Central memory CD8-positive, alpha-beta T cell (primary cell): ENCODE data around the gene GPR21.

Experiments
- ATAC-seq: fragments of 150-1000 bp; cut with Tn5 transposase; replicated peaks from 2 replicates; pipeline ENCODE4 v1.10.0; 2022; ENCODE audit warnings: mild to moderate bottlenecking, moderate FRiP score, moderate number of reproducible peaks; ENCODE audit not compliant: poor library complexity, severe bottlenecking; ENCODE audit errors: extremely low read depth
- DNase-seq, 2 donors: peaks; one replicate each; pipeline ENCODE4 v3.0.0; 2021; ENCODE audit warnings: low spot score in 2 of 2
- H3K27ac Mint-ChIP-seq: one replicate; pipeline ENCODE4 v1.8.0; 2022; ENCODE audit warnings: low read depth, mild to moderate bottlenecking, moderate library complexity, mixed read lengths
- H3K27me3 Mint-ChIP-seq: one replicate; pipeline ENCODE4 v1.8.0; 2022; ENCODE audit warnings: mixed read lengths
- H3K36me3 Mint-ChIP-seq: one replicate; pipeline ENCODE4 v1.8.0; 2022; ENCODE audit warnings: mild to moderate bottlenecking, moderate library complexity, mixed read lengths; ENCODE audit not compliant: insufficient read depth
- H3K4me1 Mint-ChIP-seq: one replicate; pipeline ENCODE4 v1.8.0; 2022; ENCODE audit warnings: mixed read lengths
- H3K4me3 Mint-ChIP-seq: one replicate; pipeline ENCODE4 v1.8.0; 2022; ENCODE audit warnings: mild to moderate bottlenecking, moderate library complexity, mixed read lengths
- H3K9me3 Mint-ChIP-seq: one replicate; pipeline ENCODE4 v1.8.0; 2022; ENCODE audit warnings: mixed read lengths

The GPR21 gene

GRCh38 chr9:123074628-123075027 is 41.2 kb downstream of the GPR21 start:
- no peak overlapping the region for H3K27ac Mint-ChIP-seq
- no peaks in the 10 kb centered on the region for H3K4me1 Mint-ChIP-seq
- peaks cover 18% of the 10 kb centered on the region for H3K36me3 Mint-ChIP-seq
- ATAC-seq: no peak
- no peaks in the 10 kb centered on the region for H3K9me3 Mint-ChIP-seq
- no peak for DNase-seq
- H3K27me3 Mint-ChIP-seq: no peaks in the 10 kb centered on the region
- H3K4me3 Mint-ChIP-seq: no peak overlapping the region

GRCh38 chr9:123080444-123080843 is 47.0 kb downstream of the GPR21 start:
- Mint-ChIP-seq H3K4me3 (no peak overlapping the region), H3K36me3 (peaks cover 32% of the 10 kb centered on the region), H3K27ac (no peak overlapping the region), H3K4me1 (no peaks in the 10 kb centered on the region), H3K9me3 (no peaks in the 10 kb centered on the region), H3K27me3 (no peaks in the 10 kb centered on the region)
- ATAC-seq (no peak), DNase-seq (no peak)

GRCh38 chr9:123081824-123082223 is 48.4 kb downstream of the GPR21 start:
- H3K9me3 Mint-ChIP-seq: no peaks in the 10 kb centered on the region
- no peak for ATAC-seq
- peaks cover 33% of the 10 kb centered on the region for H3K36me3 Mint-ChIP-seq
- H3K27ac Mint-ChIP-seq: no peak overlapping the region
- H3K27me3 Mint-ChIP-seq: no peaks in the 10 kb centered on the region
- H3K4me1 Mint-ChIP-seq: no peaks in the 10 kb centered on the region
- no peak overlapping the region for H3K4me3 Mint-ChIP-seq
- no peak for DNase-seq

GRCh38 chr9:123083680-123084079 is 50.2 kb downstream of the GPR21 start:
- no peak for ATAC-seq
- no peak for DNase-seq
- Mint-ChIP-seq H3K27me3 (no peaks in the 10 kb centered on the region), H3K36me3 (peaks cover 25% of the 10 kb centered on the region), H3K4me3 (no peak overlapping the region), H3K9me3 (no peaks in the 10 kb centered on the region), H3K4me1 (no peaks in the 10 kb centered on the region), H3K27ac (no peak overlapping the region)

- DNase-seq: no peak
- Mint-ChIP-seq H3K4me1 (no peaks in the 10 kb centered on the region), H3K9me3 (no peaks in the 10 kb centered on the region), H3K36me3 (peaks cover 26% of the 10 kb centered on the region), H3K27me3 (no peaks in the 10 kb centered on the region), H3K4me3 (no peak overlapping the region), H3K27ac (no peak overlapping the region)
- ATAC-seq: no peak
These were observed 50.8 kb downstream of the GPR21 start for GRCh38 chr9:123084256-123084655.
